Colonic mucosa (tissue), 4 donors: Measurements from ENCODE around the gene VCP. TPM values are rescaled to one million over a fixed set of nuclear protein-coding genes. Genes with fewer than 3 reads are reported as not detected.

ENCODE experiments used
- DNase-seq: peaks from one replicate; pipeline ENCODE4 v3.0.0-alpha.2; 2020
- H3K27ac ChIP-seq: fragments of 200-600 bp; one replicate; pipeline ENCODE4 v1.8.0; 2021
- H3K27me3 ChIP-seq: fragments of 200-600 bp; one replicate; pipeline ENCODE4 v1.8.0; 2021
- H3K36me3 ChIP-seq: fragments of 200-600 bp; one replicate; pipeline ENCODE4 v1.8.0; 2021
- H3K4me1 ChIP-seq: fragments of 200-600 bp; one replicate; pipeline ENCODE4 v1.8.0; 2021; ENCODE audit warnings: mild to moderate bottlenecking
- H3K4me3 ChIP-seq: fragments of 200-600 bp; one replicate; pipeline ENCODE4 v1.8.0; 2021
- H3K9ac ChIP-seq, 2 donors: one replicate each; pipeline ENCODE4 v1.7.0; 2013; ENCODE audit warnings: control low read depth in 2 of 2, low read depth in 2 of 2, low read length in 2 of 2
- H3K9me3 ChIP-seq: fragments of 200-600 bp; one replicate; pipeline ENCODE4 v1.8.0; 2021
- intact Hi-C: fragments of 100-400 bp; cut with DNase I; formaldehyde crosslinking; loops from one replicate; pipeline ENCODE4 v1.14.1; 2022
- total RNA-seq, 2 donors: library from RNA; stranded (reverse); fragmentation: NEBNext Ultra II Directional in 1 of 2; extraction: Animal tissue kit (Norgen Biotek cat#: 25700) in 1 of 2; gene quantifications; one replicate each; pipeline ENCODE4 v1.2.1, GENCODE V29; 2021
- TF ChIP-seq, protein P1 (sequence below): fragments of 200-600 bp; IDR thresholded peaks from one replicate; pipeline ENCODE4 v1.8.0; 2022; ENCODE audit warnings: antibody characterized with exemption, mild to moderate bottlenecking
- donor health status: healthy.
- donor health status: DM: no; HTN: no; CAD: no.
- donor health status: DM: no; HTN: no; CAD: no.

The VCP gene
- total RNA-seq, 2 donors from 2014 or later = 176 to 287 TPM

DNA sequence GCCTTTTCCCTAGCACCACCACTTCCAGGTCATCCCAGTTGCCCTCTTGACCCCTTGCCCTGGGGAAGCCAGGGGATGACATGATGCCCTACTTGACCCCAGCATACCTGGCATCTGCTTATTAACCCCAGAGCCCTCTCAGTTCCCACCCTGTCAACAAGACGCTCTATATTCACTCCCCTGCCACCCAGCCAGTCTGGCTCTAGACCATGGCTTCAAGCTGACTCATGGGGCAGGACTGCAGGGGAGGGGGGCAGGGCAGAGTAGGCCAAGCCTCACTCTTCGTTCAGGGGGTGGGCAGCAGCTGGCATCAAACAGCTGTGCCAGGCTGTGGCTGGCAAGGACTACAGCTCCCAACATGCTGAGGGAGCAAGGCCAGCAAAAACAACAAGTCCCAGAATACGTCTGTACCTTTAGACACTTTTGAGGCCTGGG, 37.9 kb upstream of the VCP start:
- intact Hi-C loops = no loop called here
- DNase-seq = no peak
- Histone ChIP-seq H3K4me3 (no peak overlapping the region), H3K36me3 (peaks cover 7% of the 10 kb centered on the region), H3K27me3 (no peaks in the 10 kb centered on the region), H3K27ac (no peak overlapping the region), H3K9ac (peak overlapping the region in 1 of 2 donors; percentile 78), H3K9me3 (no peaks in the 10 kb centered on the region), H3K4me1 (peaks cover 6% of the 10 kb centered on the region)
- TF ChIP-seq, protein P1, sequence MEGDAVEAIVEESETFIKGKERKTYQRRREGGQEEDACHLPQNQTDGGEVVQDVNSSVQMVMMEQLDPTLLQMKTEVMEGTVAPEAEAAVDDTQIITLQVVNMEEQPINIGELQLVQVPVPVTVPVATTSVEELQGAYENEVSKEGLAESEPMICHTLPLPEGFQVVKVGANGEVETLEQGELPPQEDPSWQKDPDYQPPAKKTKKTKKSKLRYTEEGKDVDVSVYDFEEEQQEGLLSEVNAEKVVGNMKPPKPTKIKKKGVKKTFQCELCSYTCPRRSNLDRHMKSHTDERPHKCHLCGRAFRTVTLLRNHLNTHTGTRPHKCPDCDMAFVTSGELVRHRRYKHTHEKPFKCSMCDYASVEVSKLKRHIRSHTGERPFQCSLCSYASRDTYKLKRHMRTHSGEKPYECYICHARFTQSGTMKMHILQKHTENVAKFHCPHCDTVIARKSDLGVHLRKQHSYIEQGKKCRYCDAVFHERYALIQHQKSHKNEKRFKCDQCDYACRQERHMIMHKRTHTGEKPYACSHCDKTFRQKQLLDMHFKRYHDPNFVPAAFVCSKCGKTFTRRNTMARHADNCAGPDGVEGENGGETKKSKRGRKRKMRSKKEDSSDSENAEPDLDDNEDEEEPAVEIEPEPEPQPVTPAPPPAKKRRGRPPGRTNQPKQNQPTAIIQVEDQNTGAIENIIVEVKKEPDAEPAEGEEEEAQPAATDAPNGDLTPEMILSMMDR = no peak

DNA sequence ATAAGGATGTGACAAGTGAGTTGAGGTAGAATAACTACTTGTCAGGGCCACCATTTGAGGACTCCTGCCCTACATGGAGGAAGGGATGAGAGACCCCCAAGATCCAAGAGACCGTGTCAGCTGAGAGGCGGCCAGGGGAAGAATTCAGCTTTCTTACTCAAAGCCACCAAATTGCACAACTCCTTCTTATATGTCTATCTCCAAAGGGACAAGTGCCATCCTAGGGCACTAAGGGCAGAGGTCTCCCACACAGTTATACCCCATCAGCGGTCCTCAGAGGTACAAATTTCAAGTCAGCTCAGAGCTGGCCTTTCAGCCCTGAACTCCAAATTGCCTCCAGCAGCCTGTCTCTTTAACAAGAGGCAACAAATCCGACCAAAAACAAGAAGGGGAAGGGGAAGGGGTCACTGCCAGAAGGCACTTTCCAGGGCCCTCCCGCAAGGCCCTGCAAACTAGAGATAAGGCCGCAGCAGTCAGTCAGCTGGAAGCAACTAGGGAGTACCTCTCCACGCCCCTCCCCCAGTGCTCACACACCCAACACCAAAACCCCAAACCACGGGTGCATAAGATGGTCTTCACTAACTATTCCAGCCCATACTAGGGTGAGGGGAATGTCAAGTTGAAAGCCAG, 36.6 kb upstream of the VCP start:
- intact Hi-C loops = no loop called here
- no peak for DNase-seq
- TF ChIP-seq, protein P1 = no peak
- Histone ChIP-seq H3K9ac (no peak overlapping the region), H3K36me3 (peaks cover 7% of the 10 kb centered on the region), H3K4me1 (no peaks in the 10 kb centered on the region), H3K27me3 (no peaks in the 10 kb centered on the region), H3K9me3 (no peaks in the 10 kb centered on the region), H3K27ac (no peak overlapping the region), H3K4me3 (no peak overlapping the region)

DNA sequence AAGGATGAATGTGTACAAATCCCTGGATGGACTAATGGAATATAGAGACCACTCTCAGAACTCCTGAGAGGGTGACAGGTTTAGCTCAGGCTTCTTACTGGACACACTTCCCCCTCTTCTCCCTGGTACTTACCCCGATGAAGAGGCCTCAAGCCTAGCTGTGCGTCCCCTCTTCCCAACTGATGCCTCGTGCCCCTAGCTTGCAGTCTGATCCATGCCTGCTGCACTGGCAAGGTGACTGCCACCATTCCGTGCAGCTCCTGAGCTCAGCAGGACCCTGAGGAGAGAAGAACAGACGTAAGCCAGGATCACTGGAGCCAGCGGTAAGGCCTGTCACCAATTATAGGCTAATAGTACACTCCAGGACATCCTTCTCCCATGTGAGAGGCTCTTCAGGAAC, 36.0 kb upstream of the VCP start:
- H3K27ac ChIP-seq = no peak overlapping the region
- H3K9ac ChIP-seq = no peak overlapping the region
- H3K36me3 ChIP-seq = peaks cover 7% of the 10 kb centered on the region
- DNase-seq = no peak
- H3K4me1 ChIP-seq = no peaks in the 10 kb centered on the region
- intact Hi-C loops = no loop called here
- H3K4me3 ChIP-seq = no peak overlapping the region
- H3K27me3 ChIP-seq = no peaks in the 10 kb centered on the region
- TF ChIP-seq, protein P1 = no peak
- H3K9me3 ChIP-seq = no peaks in the 10 kb centered on the region

DNA sequence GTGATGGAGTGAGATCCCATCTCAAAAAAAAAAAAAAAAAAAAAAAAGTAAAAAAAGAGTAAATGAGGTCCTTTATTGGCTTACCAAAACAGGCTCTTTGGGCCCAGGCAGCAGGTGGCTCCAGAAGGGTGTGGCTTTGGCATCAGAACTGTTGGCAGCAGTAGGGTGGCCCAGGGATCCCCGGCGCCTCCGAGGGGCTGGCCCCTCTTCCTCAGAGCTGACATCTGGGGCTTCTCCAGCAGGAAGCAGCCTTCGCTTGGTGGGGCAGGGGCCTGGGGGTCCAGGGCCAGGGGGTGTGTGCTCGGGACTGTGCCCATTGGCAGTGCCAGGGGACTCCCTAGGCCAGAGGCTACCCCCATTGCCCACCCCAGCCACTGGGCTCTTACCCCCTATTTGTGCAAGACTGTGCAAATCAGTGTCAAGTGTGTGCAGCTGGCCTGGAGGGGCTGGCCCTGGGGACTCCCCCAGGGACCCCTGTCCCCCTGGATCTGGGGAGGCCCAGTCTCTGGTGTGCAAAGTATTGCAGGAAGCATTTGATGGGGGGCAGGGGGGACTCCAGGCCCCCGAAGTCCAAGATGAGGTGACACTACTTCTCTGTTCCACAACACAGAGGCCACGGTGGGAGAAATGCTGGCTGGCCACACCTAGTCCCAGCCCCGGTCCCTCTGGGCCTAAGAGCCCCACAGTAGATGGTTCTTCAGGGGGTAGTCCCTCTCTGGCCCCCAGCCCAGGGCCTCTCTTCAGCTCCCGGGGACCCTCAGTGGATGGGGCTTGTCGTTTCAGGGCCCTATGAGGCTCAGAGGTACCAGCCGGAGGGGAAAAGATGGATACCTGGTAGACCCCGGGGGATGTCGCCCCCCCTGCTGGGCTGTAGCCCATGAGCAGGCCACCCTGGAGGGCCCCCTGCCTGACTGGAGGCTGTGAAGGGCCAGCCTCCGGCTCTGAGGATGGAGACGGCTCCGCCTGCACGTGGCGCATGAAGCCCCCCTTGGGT, 35.2 kb upstream of the VCP start:
- H3K9ac ChIP-seq = no peak overlapping the region
- TF ChIP-seq, protein P1 = no peak
- peaks cover 7% of the 10 kb centered on the region for H3K36me3 ChIP-seq
- H3K27ac ChIP-seq = no peak overlapping the region
- no peak for DNase-seq
- H3K4me1 ChIP-seq = no peaks in the 10 kb centered on the region
- no peak overlapping the region for H3K4me3 ChIP-seq
- intact Hi-C loops = no loop called here
- no peaks in the 10 kb centered on the region for H3K9me3 ChIP-seq
- no peaks in the 10 kb centered on the region for H3K27me3 ChIP-seq

DNA sequence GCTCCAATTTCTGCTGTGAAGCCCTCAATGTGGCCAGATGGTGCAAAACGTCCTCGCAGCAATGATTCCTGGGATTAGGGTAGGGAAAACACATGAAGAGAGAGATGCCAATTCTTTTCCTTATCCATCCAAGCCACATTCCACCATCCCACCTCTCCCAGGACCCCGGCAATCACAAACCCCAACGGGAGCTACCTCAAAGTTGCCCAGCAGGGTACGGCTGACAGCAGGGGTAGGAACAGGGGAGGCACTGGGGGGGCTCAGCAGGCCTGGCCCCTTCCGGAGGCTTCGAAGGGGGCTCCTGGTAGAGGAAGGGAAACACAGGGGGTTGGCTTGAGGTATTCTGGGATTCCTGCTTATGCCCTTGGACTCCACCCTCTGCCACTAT, 33.9 kb upstream of the VCP start:
- Histone ChIP-seq H3K9ac (no peak overlapping the region), H3K27ac (no peak overlapping the region), H3K27me3 (no peaks in the 10 kb centered on the region), H3K36me3 (peaks cover 7% of the 10 kb centered on the region), H3K4me1 (peaks cover 6% of the 10 kb centered on the region), H3K9me3 (no peaks in the 10 kb centered on the region), H3K4me3 (no peak overlapping the region)
- no peak for DNase-seq
- intact Hi-C loops = no loop called here
- TF ChIP-seq, protein P1 = no peak
